ENCODE measurements around the gene COL18A1.
"Not testable (repeated sequence)": the region's sequence is repeated elsewhere in the genome, so short reads cannot be mapped to it uniquely, and the experiment has no call there.

Gene COL18A1

DNA sequence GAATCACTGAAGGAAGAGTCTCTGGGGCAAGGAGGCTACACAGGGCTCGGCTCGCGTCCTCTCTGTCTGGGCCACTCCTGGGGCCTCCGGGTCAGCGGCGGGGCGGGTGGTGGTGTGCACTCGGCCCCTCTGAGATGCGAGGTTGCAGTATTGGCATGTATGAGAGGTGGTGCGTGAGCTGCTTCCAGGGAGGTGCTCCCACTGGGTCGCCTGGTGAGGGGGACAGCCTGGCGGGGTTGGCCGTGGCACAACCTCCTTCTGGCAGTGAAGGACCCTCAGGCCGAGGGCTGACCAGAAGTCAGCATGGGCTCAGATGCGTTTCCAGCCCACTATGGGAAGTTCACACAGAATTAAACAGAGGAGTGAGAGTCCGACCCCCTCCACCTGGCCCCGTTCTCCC is 38.5 kb upstream of the COL18A1 start:
- Histone ChIP-seq H4K20me1 (ENCODE audit: insufficient read depth, low read length) (no peaks in the 10 kb centered on the region), H3K9ac (ENCODE audit: low read length) (no peak overlapping the region), H3K9me3 (ENCODE audit: insufficient read depth, low read length) (no peaks in the 10 kb centered on the region), H3K27me3 (ENCODE audit: low read depth, low read length) (no peaks in the 10 kb centered on the region), H3K36me3 (replicated peaks; ENCODE audit: low read depth, low read length) (no peaks in the 10 kb centered on the region), H3K4me2 (ENCODE audit: low read length) (no peak overlapping the region), H3K79me2 (ENCODE audit: low read length) (no peaks in the 10 kb centered on the region), H3K4me1 (ENCODE audit: low read length) (peaks cover 8% of the 10 kb centered on the region), H3K27ac (ENCODE audit: low read length) (no peak overlapping the region), H2AFZ (ENCODE audit: low read depth, low read length) (no peak overlapping the region), H3K4me3 (ENCODE audit: low read length) (no peak overlapping the region)
- TF ChIP-seq, protein P1, sequence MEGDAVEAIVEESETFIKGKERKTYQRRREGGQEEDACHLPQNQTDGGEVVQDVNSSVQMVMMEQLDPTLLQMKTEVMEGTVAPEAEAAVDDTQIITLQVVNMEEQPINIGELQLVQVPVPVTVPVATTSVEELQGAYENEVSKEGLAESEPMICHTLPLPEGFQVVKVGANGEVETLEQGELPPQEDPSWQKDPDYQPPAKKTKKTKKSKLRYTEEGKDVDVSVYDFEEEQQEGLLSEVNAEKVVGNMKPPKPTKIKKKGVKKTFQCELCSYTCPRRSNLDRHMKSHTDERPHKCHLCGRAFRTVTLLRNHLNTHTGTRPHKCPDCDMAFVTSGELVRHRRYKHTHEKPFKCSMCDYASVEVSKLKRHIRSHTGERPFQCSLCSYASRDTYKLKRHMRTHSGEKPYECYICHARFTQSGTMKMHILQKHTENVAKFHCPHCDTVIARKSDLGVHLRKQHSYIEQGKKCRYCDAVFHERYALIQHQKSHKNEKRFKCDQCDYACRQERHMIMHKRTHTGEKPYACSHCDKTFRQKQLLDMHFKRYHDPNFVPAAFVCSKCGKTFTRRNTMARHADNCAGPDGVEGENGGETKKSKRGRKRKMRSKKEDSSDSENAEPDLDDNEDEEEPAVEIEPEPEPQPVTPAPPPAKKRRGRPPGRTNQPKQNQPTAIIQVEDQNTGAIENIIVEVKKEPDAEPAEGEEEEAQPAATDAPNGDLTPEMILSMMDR (IDR thresholded peaks at IDR 0.05; ENCODE audit: low read depth, low read length) = no peak
- no peak for TF ChIP-seq EZH2phosphoT487 (IDR thresholded peaks at IDR 0.05; ENCODE audit: low read depth)

DNA sequence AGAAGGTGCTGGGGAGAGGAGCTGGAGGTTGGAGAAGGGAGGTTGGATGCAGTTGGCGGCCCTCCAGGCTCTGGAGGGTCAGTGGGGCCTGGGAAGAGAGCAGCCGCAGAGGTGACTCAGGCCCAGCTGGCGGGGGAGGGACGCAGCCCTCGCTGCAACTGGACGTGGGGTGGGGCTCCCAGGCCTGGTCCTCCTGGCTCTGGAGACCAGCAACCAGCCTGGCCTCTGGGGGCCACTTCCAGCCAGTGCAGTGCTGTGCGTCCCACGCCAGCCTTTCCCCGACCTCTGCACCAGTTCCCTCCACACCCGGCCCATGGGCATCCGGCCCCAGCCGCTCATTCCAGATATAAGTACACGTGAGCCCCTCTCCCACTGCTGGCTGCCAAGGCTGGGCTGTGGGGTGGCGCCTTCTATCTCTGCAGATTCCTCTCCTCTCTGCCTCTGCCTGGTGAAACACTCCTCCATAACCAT is 38.0 kb upstream of the COL18A1 start:
- TF ChIP-seq EZH2phosphoT487 (IDR thresholded peaks at IDR 0.05; ENCODE audit: low read depth) = no peak
- TF ChIP-seq, protein P1 (IDR thresholded peaks at IDR 0.05; ENCODE audit: low read depth, low read length) = no peak
- Histone ChIP-seq H3K9me3 (ENCODE audit: insufficient read depth, low read length) (no peaks in the 10 kb centered on the region), H3K79me2 (ENCODE audit: low read length) (no peaks in the 10 kb centered on the region), H3K27me3 (ENCODE audit: low read depth, low read length) (no peaks in the 10 kb centered on the region), H3K4me1 (ENCODE audit: low read length) (peaks cover 8% of the 10 kb centered on the region), H2AFZ (ENCODE audit: low read depth, low read length) (no peak overlapping the region), H3K4me2 (ENCODE audit: low read length) (no peak overlapping the region), H3K27ac (ENCODE audit: low read length) (no peak overlapping the region), H3K4me3 (ENCODE audit: low read length) (no peak overlapping the region), H4K20me1 (ENCODE audit: insufficient read depth, low read length) (no peaks in the 10 kb centered on the region), H3K36me3 (replicated peaks; ENCODE audit: low read depth, low read length) (no peaks in the 10 kb centered on the region), H3K9ac (ENCODE audit: low read length) (no peak overlapping the region)

DNA sequence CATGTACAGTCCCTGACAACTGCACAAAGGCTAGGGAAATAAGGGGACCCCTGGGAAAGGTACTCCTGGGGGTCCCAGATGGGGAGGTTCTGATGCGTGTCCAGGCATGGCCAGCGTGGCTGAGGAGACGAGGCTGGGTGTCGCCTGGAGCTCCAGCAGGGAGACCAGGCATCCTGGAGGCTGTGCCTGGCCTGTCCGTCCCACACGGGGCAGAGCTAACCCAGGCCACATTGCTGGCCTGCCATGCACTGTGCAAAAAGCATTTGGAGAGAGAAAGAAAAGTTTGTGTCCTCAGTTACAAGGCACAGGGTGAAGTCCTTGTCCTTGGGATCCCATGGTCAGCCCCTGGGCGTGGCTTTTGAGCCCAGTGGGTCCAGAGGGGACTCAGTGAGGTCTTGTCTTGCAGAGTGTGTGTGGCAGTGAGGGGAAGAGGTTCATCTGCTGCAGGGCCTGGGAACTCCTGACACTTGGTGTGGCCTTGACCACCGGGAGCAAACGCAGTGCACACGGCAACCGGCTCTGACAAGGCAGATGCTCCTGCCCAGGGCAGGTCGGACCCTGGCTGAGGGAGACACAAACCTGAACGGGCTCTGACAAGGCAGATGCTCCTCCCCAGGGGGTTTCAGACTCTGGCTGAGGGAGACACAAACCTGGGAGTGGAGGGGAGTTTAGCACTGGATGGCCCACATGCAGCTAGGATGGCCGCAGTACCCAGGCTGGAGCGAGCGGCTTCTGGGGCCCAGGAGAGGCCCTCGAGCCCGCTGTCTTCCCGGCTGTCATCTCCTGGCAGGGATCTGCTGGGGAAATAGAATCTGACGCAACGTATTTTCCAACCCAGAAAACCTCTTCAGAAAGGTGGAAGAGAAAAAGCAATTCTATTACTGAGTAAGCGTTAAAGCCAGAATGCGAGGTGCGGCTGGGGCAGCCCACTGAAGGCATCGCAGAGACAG is 37.3 kb upstream of the COL18A1 start:
- Histone ChIP-seq H3K9ac (ENCODE audit: low read length) (no peak overlapping the region), H2AFZ (ENCODE audit: low read depth, low read length) (no peak overlapping the region), H3K4me1 (ENCODE audit: low read length) (peaks cover 8% of the 10 kb centered on the region), H3K36me3 (replicated peaks; ENCODE audit: low read depth, low read length) (no peaks in the 10 kb centered on the region), H3K79me2 (ENCODE audit: low read length) (no peaks in the 10 kb centered on the region), H3K4me3 (ENCODE audit: low read length) (no peak overlapping the region), H3K9me3 (ENCODE audit: insufficient read depth, low read length) (no peaks in the 10 kb centered on the region), H3K4me2 (ENCODE audit: low read length) (no peak overlapping the region), H4K20me1 (ENCODE audit: insufficient read depth, low read length) (no peaks in the 10 kb centered on the region), H3K27me3 (ENCODE audit: low read depth, low read length) (peaks cover 3% of the 10 kb centered on the region; the same call in 1 of the 2 replicates), H3K27ac (ENCODE audit: low read length) (no peak overlapping the region)
- TF ChIP-seq EZH2phosphoT487 (IDR thresholded peaks at IDR 0.05; ENCODE audit: low read depth) = no peak
- TF ChIP-seq, protein P1 (IDR thresholded peaks at IDR 0.05; ENCODE audit: low read depth, low read length) = no peak

DNA sequence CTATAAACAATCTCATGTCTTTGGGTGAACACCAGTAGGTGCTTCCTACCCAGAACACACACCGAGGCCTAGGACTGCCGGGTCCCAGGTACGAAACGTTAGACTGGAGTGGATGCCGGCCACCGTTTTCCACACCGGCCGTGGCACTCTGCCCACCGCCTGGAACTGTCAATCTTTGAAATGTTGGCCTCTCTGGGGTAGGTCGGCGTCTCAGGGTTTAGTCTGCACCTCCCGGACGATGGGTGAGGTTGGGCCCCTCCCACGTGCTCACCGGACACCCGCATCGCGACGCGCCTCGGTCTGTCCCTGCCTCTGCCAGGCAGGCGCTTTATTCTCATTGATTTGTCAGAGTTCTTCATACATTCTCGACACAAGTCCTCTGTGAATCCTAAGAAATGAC is 35.9 kb upstream of the COL18A1 start:
- not testable (repeated sequence) for H3K4me3 ChIP-seq (ENCODE audit: low read length); H4K20me1 ChIP-seq (ENCODE audit: insufficient read depth, low read length); H3K27ac ChIP-seq (ENCODE audit: low read length); H3K27me3 ChIP-seq (ENCODE audit: low read depth, low read length); H3K36me3 ChIP-seq (replicated peaks; ENCODE audit: low read depth, low read length); H3K4me1 ChIP-seq (ENCODE audit: low read length); H3K9ac ChIP-seq (ENCODE audit: low read length); H3K79me2 ChIP-seq (ENCODE audit: low read length); H3K4me2 ChIP-seq (ENCODE audit: low read length); H2AFZ ChIP-seq (ENCODE audit: low read depth, low read length); H3K9me3 ChIP-seq (ENCODE audit: insufficient read depth, low read length)

Data from OCI-LY3 (cell line).